ENCODE measurements around the gene MAPK8. TPM values are rescaled to one million over a fixed set of nuclear protein-coding genes. Genes with fewer than 3 reads are reported as not detected.

Gene MAPK8
- total RNA-seq, 4 donors from 2014 or later: 13.6 to 182 (median 41.7) TPM

DNA sequence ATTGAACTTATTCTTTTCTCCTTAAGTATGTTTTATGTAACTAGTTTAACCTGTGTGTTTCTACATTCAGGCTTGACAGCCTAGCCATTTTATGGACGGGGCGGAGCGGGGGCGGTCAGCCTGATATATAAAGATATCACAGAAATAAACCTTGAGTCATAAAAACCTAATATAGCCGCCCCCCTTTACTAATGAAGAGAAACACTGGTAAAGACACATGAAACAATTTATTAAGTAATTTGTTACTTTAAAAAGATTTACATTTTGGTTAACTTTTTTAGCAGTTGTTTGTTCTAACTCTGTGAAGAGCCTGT, 84.0 kb downstream of the MAPK8 start:
- TF ChIP-seq, protein P1, sequence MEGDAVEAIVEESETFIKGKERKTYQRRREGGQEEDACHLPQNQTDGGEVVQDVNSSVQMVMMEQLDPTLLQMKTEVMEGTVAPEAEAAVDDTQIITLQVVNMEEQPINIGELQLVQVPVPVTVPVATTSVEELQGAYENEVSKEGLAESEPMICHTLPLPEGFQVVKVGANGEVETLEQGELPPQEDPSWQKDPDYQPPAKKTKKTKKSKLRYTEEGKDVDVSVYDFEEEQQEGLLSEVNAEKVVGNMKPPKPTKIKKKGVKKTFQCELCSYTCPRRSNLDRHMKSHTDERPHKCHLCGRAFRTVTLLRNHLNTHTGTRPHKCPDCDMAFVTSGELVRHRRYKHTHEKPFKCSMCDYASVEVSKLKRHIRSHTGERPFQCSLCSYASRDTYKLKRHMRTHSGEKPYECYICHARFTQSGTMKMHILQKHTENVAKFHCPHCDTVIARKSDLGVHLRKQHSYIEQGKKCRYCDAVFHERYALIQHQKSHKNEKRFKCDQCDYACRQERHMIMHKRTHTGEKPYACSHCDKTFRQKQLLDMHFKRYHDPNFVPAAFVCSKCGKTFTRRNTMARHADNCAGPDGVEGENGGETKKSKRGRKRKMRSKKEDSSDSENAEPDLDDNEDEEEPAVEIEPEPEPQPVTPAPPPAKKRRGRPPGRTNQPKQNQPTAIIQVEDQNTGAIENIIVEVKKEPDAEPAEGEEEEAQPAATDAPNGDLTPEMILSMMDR (IDR thresholded peaks at IDR 0.05): no peak
- TF ChIP-seq POLR2A (IDR thresholded peaks at IDR 0.05): no peak
- H3K36me3 ChIP-seq: peaks cover 0 to 2% of the 10 kb centered on the region in 2 donors
- H3K4me3 ChIP-seq: no peak overlapping the region
- no peak overlapping the region for H3K27ac ChIP-seq
- intact Hi-C loops (cut with DNase I; ENCODE audit: low total_unique reads): no loop called here
- H3K4me1 ChIP-seq: peaks cover 0 to 4% of the 10 kb centered on the region in 2 donors
- H3K27me3 ChIP-seq: no peaks in the 10 kb centered on the region
- no peaks in the 10 kb centered on the region for H3K9me3 ChIP-seq
- DNase-seq: no peak

DNA sequence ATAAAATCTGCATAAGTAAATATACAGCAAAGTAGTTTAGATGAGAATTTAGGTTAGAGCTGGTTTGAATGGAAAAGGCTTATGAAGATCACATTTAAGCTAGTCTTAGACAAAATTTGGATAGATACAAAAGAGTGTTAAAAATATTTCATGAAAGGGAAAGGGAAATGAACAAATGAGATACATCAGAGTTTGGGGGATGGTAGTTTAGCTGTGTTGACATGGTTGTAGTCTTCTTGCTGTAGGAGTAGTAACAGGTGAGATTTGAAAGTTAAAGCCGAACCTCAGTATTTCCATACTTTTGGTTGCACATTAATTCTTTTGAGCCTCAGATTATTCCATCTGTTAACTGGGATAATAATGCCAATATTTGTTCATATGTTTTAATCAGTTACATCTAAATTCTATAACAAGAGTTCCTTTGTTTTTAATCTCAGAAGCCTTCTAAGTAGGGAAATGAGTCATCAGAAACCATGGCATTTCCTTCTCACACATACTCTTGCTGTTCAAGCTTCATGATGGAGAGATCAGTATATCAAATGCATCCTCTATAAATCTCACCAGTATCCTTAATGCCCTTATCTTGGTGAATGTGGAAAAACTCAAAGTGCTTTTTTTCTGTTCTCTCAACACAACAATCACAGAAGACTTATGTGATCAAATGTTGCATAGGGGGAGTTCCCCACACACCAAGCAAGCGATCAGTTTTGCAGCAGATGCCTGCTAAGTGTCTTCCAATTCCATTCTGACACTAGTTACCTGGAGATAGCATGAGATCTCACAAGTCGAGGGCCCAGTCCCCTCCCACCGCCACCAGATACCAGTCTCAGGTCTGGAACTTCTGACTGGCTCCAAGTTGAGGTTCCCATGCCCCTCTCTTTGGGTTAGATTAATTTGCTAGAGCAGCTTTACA, 84.7 kb downstream of the MAPK8 start:
- intact Hi-C loops (cut with DNase I; ENCODE audit: low total_unique reads): no loop called here
- H3K27ac ChIP-seq: no peak overlapping the region

DNA sequence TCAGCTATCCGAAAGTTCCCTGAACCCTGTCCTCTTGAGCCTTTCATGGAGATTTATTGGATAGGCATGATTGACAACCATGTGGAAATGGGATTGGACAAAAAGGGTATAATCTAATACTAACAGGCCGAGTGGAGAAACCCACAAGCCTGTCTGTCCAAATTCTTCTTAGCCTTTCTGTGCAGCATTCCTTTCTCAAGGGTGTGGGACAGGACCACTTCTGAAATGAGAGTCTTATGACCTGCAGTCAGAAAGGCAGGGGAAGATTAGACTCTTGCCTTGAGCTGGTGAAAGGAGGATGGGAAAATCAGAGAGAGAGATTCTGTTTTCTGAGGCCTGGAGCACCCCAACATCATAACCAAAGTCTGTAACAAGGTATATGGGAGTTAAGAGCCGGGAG, 85.5 kb downstream of the MAPK8 start:
- intact Hi-C loops (cut with DNase I; ENCODE audit: low total_unique reads): no loop called here
- Histone ChIP-seq H3K27ac (no peak overlapping the region), H3K27me3 (no peaks in the 10 kb centered on the region), H3K4me3 (no peak overlapping the region), H3K36me3 (peaks cover 0 to 2% of the 10 kb centered on the region in 2 donors), H3K9me3 (no peaks in the 10 kb centered on the region), H3K4me1 (no peaks in the 10 kb centered on the region)
- TF ChIP-seq, protein P1 (IDR thresholded peaks at IDR 0.05): no peak
- TF ChIP-seq POLR2A (IDR thresholded peaks at IDR 0.05): no peak
- DNase-seq: no peak

More for the DNA sequence above, 84.7 kb downstream of the MAPK8 start:
- Histone ChIP-seq H3K4me3 (no peak overlapping the region), H3K27me3 (no peaks in the 10 kb centered on the region), H3K4me1 (no peaks in the 10 kb centered on the region), H3K36me3 (peaks cover 0 to 2% of the 10 kb centered on the region in 2 donors), H3K9me3 (no peaks in the 10 kb centered on the region)
- no peak for DNase-seq
- TF ChIP-seq, protein P1 (IDR thresholded peaks at IDR 0.05): no peak
- TF ChIP-seq POLR2A (IDR thresholded peaks at IDR 0.05): no peak

DNA sequence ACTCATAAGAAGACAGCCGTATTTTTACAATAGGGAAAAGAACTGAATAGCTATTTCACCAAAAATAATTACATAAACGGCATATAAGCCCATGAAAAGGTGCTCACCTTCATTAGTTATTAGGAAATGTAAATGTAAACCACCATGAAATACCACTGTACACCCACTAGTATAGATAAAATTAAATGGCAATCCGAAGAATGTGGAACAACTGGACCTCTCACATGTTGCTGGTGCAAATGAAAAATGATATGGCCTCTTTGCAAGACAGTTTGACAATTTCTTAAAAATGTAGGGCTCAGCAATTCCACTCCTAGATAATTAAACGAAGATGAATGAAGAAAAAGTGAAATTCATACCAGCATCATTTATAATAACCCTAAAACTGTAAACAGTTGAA, 91.8 kb downstream of the MAPK8 start:
- Histone ChIP-seq H3K27me3 (no peaks in the 10 kb centered on the region), H3K27ac (no peak overlapping the region), H3K4me1 (no peaks in the 10 kb centered on the region), H3K9me3 (no peaks in the 10 kb centered on the region), H3K36me3 (peaks cover 0 to 2% of the 10 kb centered on the region in 2 donors), H3K4me3 (no peak overlapping the region)
- intact Hi-C loops (cut with DNase I; ENCODE audit: low total_unique reads): no loop called here
- no peak for DNase-seq
- TF ChIP-seq, protein P1 (IDR thresholded peaks at IDR 0.05): no peak
- TF ChIP-seq POLR2A (IDR thresholded peaks at IDR 0.05): no peak

DNA sequence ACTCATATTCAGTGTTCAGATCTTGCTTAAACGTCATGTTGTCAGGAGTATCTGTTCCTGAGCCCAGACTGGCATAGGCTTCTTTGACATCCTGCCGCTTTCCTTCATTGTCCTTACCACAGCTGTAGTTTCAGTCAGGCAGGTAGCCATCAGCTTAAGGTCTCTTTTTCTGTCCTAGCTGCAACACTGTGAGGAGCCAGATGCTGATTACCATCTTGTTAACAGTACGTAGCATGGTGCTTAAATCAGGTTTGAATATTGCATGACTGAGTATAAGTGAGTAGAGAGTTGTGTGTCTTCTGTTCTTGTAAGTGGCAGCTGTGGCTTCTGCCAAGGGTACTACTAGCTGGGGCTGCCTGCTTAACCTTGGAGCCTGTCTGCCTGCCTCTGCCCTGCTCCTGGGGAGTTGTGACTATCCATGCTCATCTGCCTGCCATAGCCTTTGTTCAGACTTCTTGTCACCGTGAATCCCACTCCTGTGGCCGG, 92.6 kb downstream of the MAPK8 start:
- Histone ChIP-seq H3K36me3 (peaks cover 0 to 2% of the 10 kb centered on the region in 2 donors), H3K9me3 (no peaks in the 10 kb centered on the region), H3K4me3 (no peak overlapping the region), H3K27me3 (no peaks in the 10 kb centered on the region), H3K27ac (no peak overlapping the region), H3K4me1 (no peaks in the 10 kb centered on the region)
- intact Hi-C loops (cut with DNase I; ENCODE audit: low total_unique reads): no loop called here
- TF ChIP-seq, protein P1 (IDR thresholded peaks at IDR 0.05): no peak
- TF ChIP-seq POLR2A (IDR thresholded peaks at IDR 0.05): no peak
- DNase-seq: no peak
